NCI-H1092 (cell line): ENCODE results near the gene NOXO1.
"Not testable (repeated sequence)": the region's sequence is repeated elsewhere in the genome, so short reads cannot be mapped to it uniquely, and the experiment has no call there.

Experiments used
- DNase-seq: peaks from one replicate; lab custom pipeline; 2025; lab: John Stamatoyannopoulos, UW

The NOXO1 gene

GRCh38 chr16:1962161-1963153 lies 18.8 kb downstream of the NOXO1 start:
- DNase-seq: not testable (repeated sequence)

DNA sequence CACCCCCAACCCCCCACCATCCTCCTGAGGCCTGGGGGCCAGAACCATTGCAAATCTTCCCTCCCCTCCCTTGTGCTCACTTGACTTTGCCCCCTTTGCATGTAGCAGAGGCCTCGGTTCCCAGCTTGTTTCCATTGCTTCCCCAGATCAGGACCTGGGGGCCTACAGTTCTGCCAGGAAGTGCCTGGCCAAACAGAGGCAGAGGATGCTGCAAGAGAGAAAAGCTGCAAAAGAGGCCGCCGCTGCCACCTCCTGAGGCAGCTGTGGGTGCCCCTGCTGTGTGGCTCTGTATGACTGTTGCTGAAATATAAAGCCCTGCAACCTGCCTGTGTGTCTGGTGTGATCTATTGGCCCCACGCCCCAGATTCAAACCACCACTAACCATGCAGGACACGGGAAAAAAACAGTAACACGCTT lies 19.6 kb downstream of the NOXO1 start:
- DNase-seq: no peak

- DNase-seq: no peak
Observed at GRCh38 chr16:1960665-1961630, 20.3 kb downstream of the NOXO1 start.

GRCh38 chr16:1959269-1960039 lies 21.8 kb downstream of the NOXO1 start, which contains the start of gene NDUFB10:
Gene NDUFB10, plus strand, starts transcription at chr16:1959538. Its CDS starts 87 bp downstream, at chr16:1959625.
- DNase-seq: peak; percentile 83

- DNase-seq: no peak
Observed at GRCh38 chr16:1958715-1959268, 22.5 kb downstream of the NOXO1 start.

- DNase-seq: not testable (repeated sequence)
Observed at GRCh38 chr16:1958143-1958491, 23.2 kb downstream of the NOXO1 start.

GRCh38 chr16:1957434-1958142 lies 23.7 kb downstream of the NOXO1 start:
- DNase-seq: not testable (repeated sequence)

DNA sequence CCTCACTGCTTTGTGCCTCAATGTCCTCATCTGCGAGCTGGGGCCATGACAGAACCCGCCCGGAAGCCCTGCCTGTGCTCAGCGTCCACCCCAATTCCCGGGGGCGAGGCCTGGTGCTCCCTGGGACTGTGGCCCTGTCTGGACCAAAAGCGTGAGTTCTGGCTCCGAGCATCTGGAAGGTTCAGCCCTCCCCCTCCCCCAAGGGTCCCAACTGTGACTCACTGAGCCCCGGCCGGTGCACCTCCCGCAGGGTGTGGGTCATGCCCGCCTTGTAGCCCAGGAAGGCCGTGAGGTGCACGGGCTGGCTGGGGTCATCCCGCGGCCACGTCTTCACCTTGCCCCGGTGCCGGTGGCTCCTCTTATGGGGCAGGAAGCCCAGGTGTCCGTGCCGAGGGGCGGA lies 27.5 kb downstream of the NOXO1 start:
- DNase-seq: no peak

GRCh38 chr16:1950559-1950958 lies 30.7 kb downstream of the NOXO1 start:
- no peak for DNase-seq

- no peak for DNase-seq
Observed at GRCh38 chr16:1950047-1950446, 31.2 kb downstream of the NOXO1 start.

GRCh38 chr16:1949507-1949906 lies 31.8 kb downstream of the NOXO1 start:
- no peak for DNase-seq

- no peak for DNase-seq
Observed at GRCh38 chr16:1947369-1947670, 33.9 kb downstream of the NOXO1 start.

- DNase-seq: no peak
Observed at GRCh38 chr16:1946495-1947368, 34.5 kb downstream of the NOXO1 start.

DNA sequence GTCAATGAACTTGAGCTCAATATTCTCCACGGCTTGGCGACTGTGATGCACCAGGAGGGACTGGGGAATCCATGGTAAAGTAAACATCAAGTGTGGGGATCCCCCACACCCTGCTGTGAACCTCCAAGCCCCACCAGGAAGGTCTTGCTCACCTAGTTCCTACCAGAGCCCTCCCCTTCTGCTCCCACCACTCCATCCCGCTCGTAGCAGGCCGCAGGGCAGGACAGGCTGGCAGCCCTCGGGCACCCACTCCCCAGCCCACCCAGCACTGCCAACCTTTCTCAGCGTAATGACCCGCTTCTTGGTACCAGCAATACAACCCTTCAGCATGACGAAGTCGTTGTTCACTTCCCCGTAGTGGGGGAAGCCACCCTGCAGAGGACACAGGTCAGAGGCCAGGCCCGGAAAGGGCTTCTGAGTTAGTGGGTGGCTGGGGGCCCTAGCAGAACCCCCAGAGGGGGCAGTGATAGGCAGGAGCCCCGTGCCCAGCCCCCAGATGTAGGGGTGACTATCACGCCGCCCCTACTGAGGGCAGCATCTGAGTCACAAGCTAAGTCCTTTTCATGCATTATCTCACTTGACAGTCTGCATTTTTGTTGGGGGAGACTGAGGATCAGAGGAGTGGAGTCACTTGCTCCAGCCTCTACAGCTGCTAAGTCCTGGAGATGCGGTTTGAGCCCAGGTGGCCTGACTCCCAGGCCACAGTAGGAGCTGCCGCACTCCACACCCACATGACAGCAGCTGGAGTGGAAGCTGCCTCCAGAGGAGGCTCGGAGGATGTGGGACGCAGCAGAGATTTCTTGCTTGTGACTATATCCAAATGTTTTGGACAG lies 35.5 kb downstream of the NOXO1 start:
- DNase-seq: no peak

- no peak for DNase-seq
Observed at GRCh38 chr16:1944612-1945199, 36.6 kb downstream of the NOXO1 start.

DNA sequence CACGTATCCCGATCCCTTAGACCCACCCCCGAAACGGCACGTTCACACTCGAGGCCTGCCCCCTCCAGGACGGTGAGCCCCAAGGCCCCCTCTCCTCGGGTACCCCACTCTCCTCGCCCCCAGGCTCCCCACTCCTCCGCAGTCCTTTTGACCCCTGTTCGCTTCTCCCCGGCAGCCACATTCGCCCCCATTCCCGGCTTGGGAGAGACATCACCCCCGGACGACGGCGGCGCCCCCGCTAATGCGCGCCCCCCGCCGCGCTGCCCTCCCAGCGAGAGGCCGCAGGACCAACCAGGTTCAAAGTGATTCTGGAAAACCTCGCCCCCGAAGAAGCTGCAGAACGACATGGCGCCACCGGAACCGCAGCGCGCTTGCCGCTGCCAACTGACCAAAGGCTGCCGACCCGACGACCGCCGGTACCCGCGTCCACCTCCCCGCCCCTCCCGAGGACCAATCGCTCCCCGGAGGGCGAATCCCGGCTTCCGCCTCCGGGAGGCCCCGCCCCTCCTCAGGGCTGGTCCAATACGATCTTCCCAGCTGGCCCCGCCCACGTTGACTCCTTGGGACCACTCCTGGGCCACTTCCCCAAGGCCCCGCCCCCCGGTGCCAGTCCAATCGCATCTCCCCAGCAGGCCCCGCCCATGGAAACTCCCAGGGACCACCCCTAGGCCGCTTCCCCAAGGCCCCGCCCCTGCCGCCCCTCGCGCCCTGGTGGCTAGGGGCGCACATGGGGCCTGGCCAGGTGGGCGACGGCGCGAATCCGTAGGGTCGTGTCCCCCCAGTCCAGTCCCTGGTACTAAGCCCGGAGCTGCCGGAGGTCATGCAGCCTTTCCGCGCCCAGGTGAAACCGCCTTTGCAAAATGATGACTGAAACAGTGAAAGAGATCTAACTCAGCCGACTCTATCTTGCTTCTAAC lies 38.2 kb downstream of the NOXO1 start, which contains the start of gene MSRB1:
Gene MSRB1 (minus strand): TSS at position 390 of the 917 bp plus-strand sequence. CDS start 43 bp downstream, at position 347.
- DNase-seq: peak; percentile 100
